Adipocyte (in vitro differentiated cells): ENCODE results near the gene PPP5C.
A peak's percentile ranks its signal among the peaks of the same experiment; 100 is the strongest.

Experiments used
- DNase-seq: peaks from one replicate; pipeline ENCODE4 v3.0.0-alpha.2; 2015; ENCODE audit warnings: low read depth
- H3K27me3 ChIP-seq: replicated peaks from 2 replicates; pipeline ENCODE4 v1.7.0; 2013; ENCODE audit warnings: mild to moderate bottlenecking, low read length, moderate library complexity; ENCODE audit not compliant: control insufficient read depth, insufficient read depth
- H3K36me3 ChIP-seq: 2 replicates; pipeline ENCODE4 v1.7.0; 2013; ENCODE audit warnings: low read length, mild to moderate bottlenecking, moderate library complexity; ENCODE audit not compliant: control insufficient read depth, insufficient read depth, severe bottlenecking
- H3K4me1 ChIP-seq: 2 replicates; pipeline ENCODE4 v1.7.0; 2013; ENCODE audit warnings: mild to moderate bottlenecking, low read length, moderate library complexity; ENCODE audit not compliant: control insufficient read depth, insufficient read depth
- H3K4me3 ChIP-seq: 2 replicates; pipeline ENCODE4 v1.7.0; 2013; ENCODE audit warnings: mild to moderate bottlenecking, low read length, moderate library complexity
- H3K9ac ChIP-seq: 2 replicates; pipeline ENCODE4 v1.7.0; 2013; ENCODE audit warnings: mild to moderate bottlenecking, low read length, moderate library complexity
- H3K9me3 ChIP-seq: 2 replicates; pipeline ENCODE4 v1.7.0; 2013; ENCODE audit warnings: mild to moderate bottlenecking, low read length, moderate library complexity; ENCODE audit not compliant: control insufficient read depth

The PPP5C gene

GRCh38 chr19:46380690-46381089 is 33.8 kb downstream of the PPP5C start:
- Histone ChIP-seq H3K9me3 (no peaks in the 10 kb centered on the region), H3K4me1 (peaks cover 35% of the 10 kb centered on the region), H3K36me3 (peaks cover 76% of the 10 kb centered on the region), H3K4me3 (no peak overlapping the region), H3K9ac (no peak overlapping the region), H3K27me3 (no peaks in the 10 kb centered on the region)
- no peak for DNase-seq

- no peak for DNase-seq
- Histone ChIP-seq H3K36me3 (peaks cover 72% of the 10 kb centered on the region), H3K9me3 (no peaks in the 10 kb centered on the region), H3K4me3 (no peak overlapping the region), H3K27me3 (no peaks in the 10 kb centered on the region), H3K4me1 (peaks cover 35% of the 10 kb centered on the region), H3K9ac (peak overlapping the region; percentile 42)
Observed at GRCh38 chr19:46381346-46381745, 34.5 kb downstream of the PPP5C start.

GRCh38 chr19:46381756-46382345 is 35.0 kb downstream of the PPP5C start:
- Histone ChIP-seq H3K4me3 (no peak overlapping the region), H3K4me1 (peaks cover 33% of the 10 kb centered on the region), H3K9me3 (no peaks in the 10 kb centered on the region), H3K36me3 (peaks cover 68% of the 10 kb centered on the region), H3K9ac (peak overlapping the region; percentile 42), H3K27me3 (no peaks in the 10 kb centered on the region)
- DNase-seq = no peak

- H3K27me3 ChIP-seq = no peaks in the 10 kb centered on the region
- peaks cover 73% of the 10 kb centered on the region for H3K36me3 ChIP-seq
Observed at GRCh38 chr19:46383171-46383815, 36.4 kb downstream of the PPP5C start.

GRCh38 chr19:46383846-46384245 is 37.0 kb downstream of the PPP5C start:
- no peak overlapping the region for H3K9ac ChIP-seq
- H3K4me1 ChIP-seq = peaks cover 16% of the 10 kb centered on the region
- peaks cover 79% of the 10 kb centered on the region for H3K36me3 ChIP-seq
- H3K9me3 ChIP-seq = no peaks in the 10 kb centered on the region
- no peaks in the 10 kb centered on the region for H3K27me3 ChIP-seq
- DNase-seq = no peak
- H3K4me3 ChIP-seq = no peak overlapping the region

More at GRCh38 chr19:46383171-46383815, 36.4 kb downstream of the PPP5C start:
- Histone ChIP-seq H3K4me1 (peaks cover 20% of the 10 kb centered on the region), H3K9me3 (no peaks in the 10 kb centered on the region), H3K4me3 (no peak overlapping the region), H3K9ac (no peak overlapping the region)
- no peak for DNase-seq

GRCh38 chr19:46384396-46384795 is 37.5 kb downstream of the PPP5C start:
- no peak for DNase-seq
- H3K9me3 ChIP-seq = no peaks in the 10 kb centered on the region
- H3K27me3 ChIP-seq = no peaks in the 10 kb centered on the region
- H3K36me3 ChIP-seq = peaks cover 84% of the 10 kb centered on the region
- no peak overlapping the region for H3K4me3 ChIP-seq
- peaks cover 11% of the 10 kb centered on the region for H3K4me1 ChIP-seq
- H3K9ac ChIP-seq = no peak overlapping the region

- no peak overlapping the region for H3K9ac ChIP-seq
- no peak for DNase-seq
- peaks cover 13% of the 10 kb centered on the region for H3K4me1 ChIP-seq
- no peak overlapping the region for H3K4me3 ChIP-seq
- H3K27me3 ChIP-seq = no peaks in the 10 kb centered on the region
- H3K9me3 ChIP-seq = no peaks in the 10 kb centered on the region
- peaks cover 82% of the 10 kb centered on the region for H3K36me3 ChIP-seq
Observed at GRCh38 chr19:46385636-46386035, 38.7 kb downstream of the PPP5C start.

- Histone ChIP-seq H3K4me3 (no peak overlapping the region), H3K9ac (no peak overlapping the region), H3K4me1 (peaks cover 16% of the 10 kb centered on the region), H3K9me3 (no peaks in the 10 kb centered on the region), H3K36me3 (peaks cover 77% of the 10 kb centered on the region), H3K27me3 (no peaks in the 10 kb centered on the region)
- no peak for DNase-seq
Observed at GRCh38 chr19:46386151-46386550, 39.3 kb downstream of the PPP5C start.

- Histone ChIP-seq H3K4me1 (peaks cover 19% of the 10 kb centered on the region), H3K36me3 (peaks cover 75% of the 10 kb centered on the region), H3K27me3 (no peaks in the 10 kb centered on the region), H3K9me3 (no peaks in the 10 kb centered on the region), H3K9ac (no peak overlapping the region), H3K4me3 (no peak overlapping the region)
- DNase-seq = no peak
Observed at GRCh38 chr19:46386996-46387712, 40.3 kb downstream of the PPP5C start.

- H3K36me3 ChIP-seq = peaks cover 69% of the 10 kb centered on the region
- no peaks in the 10 kb centered on the region for H3K27me3 ChIP-seq
Observed at GRCh38 chr19:46387713-46388130, 40.8 kb downstream of the PPP5C start.

GRCh38 chr19:46388311-46389095 is 41.6 kb downstream of the PPP5C start:
- Histone ChIP-seq H3K4me3 (no peak overlapping the region), H3K36me3 (peaks cover 61% of the 10 kb centered on the region), H3K9ac (no peak overlapping the region), H3K27me3 (no peaks in the 10 kb centered on the region), H3K9me3 (no peaks in the 10 kb centered on the region), H3K4me1 (peaks cover 28% of the 10 kb centered on the region)
- no peak for DNase-seq

More at GRCh38 chr19:46387713-46388130, 40.8 kb downstream of the PPP5C start:
- Histone ChIP-seq H3K9ac (no peak overlapping the region), H3K4me3 (no peak overlapping the region), H3K9me3 (no peaks in the 10 kb centered on the region), H3K4me1 (peaks cover 21% of the 10 kb centered on the region)
- DNase-seq = no peak
